ENCODE data around the gene NFKBIA.
"Not testable (repeated sequence)": the region's sequence is repeated elsewhere in the genome, so short reads cannot be mapped to it uniquely, and the experiment has no call there.

Gene NFKBIA

GRCh38 chr14:35368139-35368460 lies 36.4 kb downstream of the NFKBIA start:
- DNase-seq: no peak

- DNase-seq: no peak
Observed at GRCh38 chr14:35367056-35367372, 37.5 kb downstream of the NFKBIA start.

- no peak for DNase-seq
Observed at GRCh38 chr14:35366521-35366976, 38.0 kb downstream of the NFKBIA start.

GRCh38 chr14:35366056-35366451 lies 38.5 kb downstream of the NFKBIA start:
- peak; percentile 25 for DNase-seq

GRCh38 chr14:35365130-35366055 lies 39.2 kb downstream of the NFKBIA start:
- peak; percentile 74 for DNase-seq

GRCh38 chr14:35362911-35363374 lies 41.6 kb downstream of the NFKBIA start:
- no peak for DNase-seq

- no peak for DNase-seq
Observed at GRCh38 chr14:35362450-35362849, 42.1 kb downstream of the NFKBIA start.

GRCh38 chr14:35361141-35361480 lies 43.4 kb downstream of the NFKBIA start:
- no peak for DNase-seq

- not testable (repeated sequence) for DNase-seq
Observed at GRCh38 chr14:35359655-35360054, 44.9 kb downstream of the NFKBIA start.

GRCh38 chr14:35355981-35356841 lies 48.3 kb downstream of the NFKBIA start:
- peak; percentile 47 for DNase-seq

- DNase-seq: not testable (repeated sequence)
Observed at GRCh38 chr14:35355235-35355634, 49.3 kb downstream of the NFKBIA start.

- no peak for DNase-seq
Observed at GRCh38 chr14:35353409-35354172, 51.0 kb downstream of the NFKBIA start.

GRCh38 chr14:35352274-35353233 lies 52.0 kb downstream of the NFKBIA start:
- DNase-seq: no peak

- no peak for DNase-seq
Observed at GRCh38 chr14:35351897-35352273, 52.7 kb downstream of the NFKBIA start.
